GM06990 (cell line): ENCODE results near the gene RASL12.

Source experiments
- DNase-seq: peaks from one replicate; pipeline ENCODE4 v3.0.0-alpha.2; 2011; ENCODE audit not compliant: insufficient read length; ENCODE audit errors: extremely low read depth
- H3K27me3 ChIP-seq: replicated peaks from 2 replicates; pipeline ENCODE4 v1.6.0; 2011; ENCODE audit warnings: low read length; ENCODE audit not compliant: control insufficient read depth, insufficient read depth
- H3K36me3 ChIP-seq: 2 replicates; pipeline ENCODE4 v1.5.1; 2011; ENCODE audit warnings: low read length; ENCODE audit not compliant: control insufficient read depth, insufficient read depth
- H3K4me3 ChIP-seq: replicated peaks from 2 replicates; pipeline ENCODE4 v1.5.1; 2011; ENCODE audit warnings: low read depth, mild to moderate bottlenecking, control low read depth, low read length
- CTCF ChIP-seq: IDR thresholded peaks from 2 replicates; pipeline ENCODE4 v1.5.1; 2011; ENCODE audit warnings: low read length, control low read depth, mild to moderate bottlenecking, inconsistent platforms; ENCODE audit not compliant: insufficient read depth, poor library complexity, severe bottlenecking

Gene RASL12, protein sequence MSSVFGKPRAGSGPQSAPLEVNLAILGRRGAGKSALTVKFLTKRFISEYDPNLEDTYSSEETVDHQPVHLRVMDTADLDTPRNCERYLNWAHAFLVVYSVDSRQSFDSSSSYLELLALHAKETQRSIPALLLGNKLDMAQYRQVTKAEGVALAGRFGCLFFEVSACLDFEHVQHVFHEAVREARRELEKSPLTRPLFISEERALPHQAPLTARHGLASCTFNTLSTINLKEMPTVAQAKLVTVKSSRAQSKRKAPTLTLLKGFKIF

DNA sequence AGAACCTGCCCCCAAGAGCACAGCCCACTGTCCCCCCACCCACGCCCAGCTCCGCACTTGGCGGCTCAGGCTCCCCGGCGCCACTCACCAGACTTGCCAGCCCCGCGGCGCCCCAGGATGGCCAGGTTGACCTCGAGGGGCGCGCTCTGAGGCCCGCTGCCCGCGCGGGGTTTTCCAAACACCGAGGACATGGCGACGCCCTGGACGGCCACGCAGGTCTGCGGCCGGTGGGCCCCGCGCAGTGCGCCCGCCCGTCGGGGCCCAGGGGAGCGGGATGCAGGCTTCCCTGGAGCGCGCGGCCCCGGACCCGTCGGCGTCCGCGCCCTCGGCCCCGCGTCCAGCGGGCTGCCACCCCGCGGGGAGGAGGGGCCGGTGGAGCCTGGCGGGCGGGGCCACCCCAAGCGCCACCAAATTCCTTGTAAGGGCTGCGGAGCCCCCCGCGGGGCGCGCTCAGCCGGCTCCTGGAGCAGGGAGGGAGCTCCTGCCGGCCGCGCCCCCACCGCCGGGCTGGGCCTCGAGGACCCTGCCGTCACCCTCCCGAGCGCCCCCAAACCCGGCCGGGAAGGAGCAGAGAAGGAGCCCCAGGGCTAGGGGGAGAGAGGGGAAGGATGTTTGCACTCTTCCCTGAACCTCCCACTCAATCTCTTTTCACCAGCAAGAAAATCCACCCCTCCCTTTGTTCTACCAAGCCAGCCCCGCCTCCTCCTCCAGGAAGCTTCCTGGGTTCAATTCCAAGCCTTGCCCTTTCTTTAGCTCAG lies at the start of gene RASL12:
RASL12 (minus strand) TSS at position 347 of the 758 bp plus-strand sequence; CDS start at position 191, 156 bp downstream.
- DNase-seq, result no peak
- TF ChIP-seq CTCF, result no peak
- Histone ChIP-seq H3K36me3 (no peaks in the 10 kb centered on the region), H3K4me3 (no peak within 1 kb of the TSS), H3K27me3 (peaks cover 1% of the 10 kb centered on the region; the same call in 1 of the 2 replicates)

GRCh38 chr15:65115542-65115941 lies 47.8 kb upstream of the RASL12 start:
- H3K27me3 ChIP-seq, result no peaks in the 10 kb centered on the region
- no peak for DNase-seq
- peaks cover 23% of the 10 kb centered on the region for H3K36me3 ChIP-seq
- no peak overlapping the region for H3K4me3 ChIP-seq
- no peak for TF ChIP-seq CTCF

GRCh38 chr15:65115086-65115485 lies 47.3 kb upstream of the RASL12 start, which contains the start of gene UBAP1L:
UBAP1L (minus strand) TSS chr15:65115200; CDS start chr15:65106215, 8,985 bp downstream.
- no peak within 1 kb of the TSS for H3K4me3 ChIP-seq
- H3K36me3 ChIP-seq, result peaks cover 22% of the 10 kb centered on the region
- no peak for TF ChIP-seq CTCF
- no peaks in the 10 kb centered on the region for H3K27me3 ChIP-seq
- no peak for DNase-seq

GRCh38 chr15:65110676-65111292 lies 43.0 kb upstream of the RASL12 start:
- Histone ChIP-seq H3K4me3 (no peak overlapping the region), H3K27me3 (no peaks in the 10 kb centered on the region), H3K36me3 (peaks cover 10% of the 10 kb centered on the region)
- TF ChIP-seq CTCF, result no peak
- no peak for DNase-seq

- no peak for DNase-seq
Measured at GRCh38 chr15:65106011-65106590, 38.3 kb upstream of the RASL12 start.

More at GRCh38 chr15:65106011-65106590, 38.3 kb upstream of the RASL12 start:
- Histone ChIP-seq H3K36me3 (peaks cover 13% of the 10 kb centered on the region), H3K27me3 (no peaks in the 10 kb centered on the region), H3K4me3 (no peak overlapping the region)
- TF ChIP-seq CTCF, result no peak
